GM23338 (cell line): Measurements from ENCODE around the gene PROKR2. TPM values are rescaled to one million over a fixed set of nuclear protein-coding genes. Genes with fewer than 3 reads are reported as not detected.

ENCODE experiments used
- ATAC-seq: fragments of 200-7000 bp; cut with Tn5 transposase; 3 replicates; pipeline ENCODE4 v1.9.1; 2020
- DNase-seq: peaks from one replicate; pipeline ENCODE4 v3.0.0-alpha.2; 2015; ENCODE audit warnings: low spot score
- H2AFZ ChIP-seq: fragments of 200-600 bp; sonication (generic); 2 replicates; pipeline ENCODE4 v1.8.0; 2016; ENCODE audit warnings: antibody characterized with exemption, mild to moderate bottlenecking, moderate library complexity
- H3F3A ChIP-seq: fragments of 200-600 bp; sonication (generic); replicated peaks from 2 replicates; pipeline ENCODE4 v1.8.0; 2017; ENCODE audit warnings: antibody characterized with exemption, mixed run types, low read depth
- H3K27ac ChIP-seq: fragments of 200-600 bp; sonication (generic); 2 replicates; pipeline ENCODE4 v1.6.1; 2016; ENCODE audit warnings: low read depth
- H3K27me3 ChIP-seq: fragments of 200-600 bp; sonication (generic); 2 replicates; pipeline ENCODE4 v1.8.0; 2016; ENCODE audit warnings: mild to moderate bottlenecking, mixed run types, moderate library complexity; ENCODE audit not compliant: insufficient read depth
- H3K36me3 ChIP-seq: fragments of 200-600 bp; sonication (generic); 2 replicates; pipeline ENCODE4 v1.8.0; 2016; ENCODE audit warnings: mild to moderate bottlenecking; ENCODE audit not compliant: insufficient read depth
- H3K4me1 ChIP-seq: fragments of 200-600 bp; sonication (generic); 2 replicates; pipeline ENCODE4 v1.8.0; 2016; ENCODE audit warnings: mild to moderate bottlenecking, moderate library complexity; ENCODE audit not compliant: insufficient read depth
- H3K4me2 ChIP-seq: fragments of 200-600 bp; sonication (generic); 2 replicates; pipeline ENCODE4 v1.7.1; 2017; ENCODE audit warnings: mixed run types
- H3K4me3 ChIP-seq: fragments of 200-600 bp; sonication (generic); 2 replicates; pipeline ENCODE4 v1.6.1; 2016; ENCODE audit warnings: mixed run types
- H3K79me2 ChIP-seq: fragments of 200-600 bp; sonication (generic); replicated peaks from 2 replicates; pipeline ENCODE4 v1.8.0; 2017; ENCODE audit warnings: mild to moderate bottlenecking; ENCODE audit not compliant: insufficient read depth
- H3K9me2 ChIP-seq: fragments of 200-600 bp; sonication (generic); 2 replicates; pipeline ENCODE4 v1.8.0; 2017; ENCODE audit not compliant: insufficient read depth
- H4K20me1 ChIP-seq: fragments of 200-600 bp; sonication (generic); replicated peaks from 2 replicates; pipeline ENCODE4 v1.8.0; 2017; ENCODE audit warnings: mild to moderate bottlenecking; ENCODE audit not compliant: insufficient read depth
- H3K27ac Mint-ChIP-seq: 2 replicates; pipeline ENCODE4 v1.8.0; 2020; ENCODE audit warnings: inconsistent platforms, mild to moderate bottlenecking, moderate library complexity, mixed read lengths
- H3K27me3 Mint-ChIP-seq: 3 replicates; pipeline ENCODE4 v1.8.0; 2022; ENCODE audit warnings: low read depth, mild to moderate bottlenecking, moderate library complexity, mixed read lengths, inconsistent platforms; ENCODE audit not compliant: insufficient read depth, poor library complexity
- H3K36me3 Mint-ChIP-seq: 3 replicates; pipeline ENCODE4 v1.8.0; 2021; ENCODE audit warnings: low read depth, mild to moderate bottlenecking, inconsistent platforms, moderate library complexity, mixed read lengths
- H3K4me1 Mint-ChIP-seq: 3 replicates; pipeline ENCODE4 v1.8.0; 2020; ENCODE audit warnings: mild to moderate bottlenecking, inconsistent platforms, mixed read lengths
- H3K4me3 Mint-ChIP-seq: 3 replicates; pipeline ENCODE4 v1.8.0; 2021; ENCODE audit warnings: moderate library complexity, mild to moderate bottlenecking, inconsistent platforms, mixed read lengths
- H3K9me3 Mint-ChIP-seq: 3 replicates; pipeline ENCODE4 v1.8.0; 2020; ENCODE audit warnings: moderate library complexity, mild to moderate bottlenecking, inconsistent platforms, mixed read lengths
- CREB1 ChIP-seq: fragments of 250-450 bp; sonication (Bioruptor Pico); IDR thresholded peaks from 2 replicates; pipeline ENCODE4 v1.5.0; 2020; ENCODE audit warnings: low read depth, mild to moderate bottlenecking, moderate library complexity
- EZH2 ChIP-seq: fragments of 200-600 bp; sonication (generic); IDR thresholded peaks from one replicate; pipeline ENCODE4 v1.8.0; 2017; ENCODE audit warnings: antibody characterized with exemption, mild to moderate bottlenecking, low read depth; ENCODE audit not compliant: unreplicated experiment
- EZH2phosphoT487 ChIP-seq: fragments of 200-600 bp; sonication (generic); IDR thresholded peaks from one replicate; pipeline ENCODE4 v1.8.1; 2018; ENCODE audit warnings: antibody characterized with exemption; ENCODE audit not compliant: unreplicated experiment
- JUNB ChIP-seq: IDR thresholded peaks from one replicate; pipeline ENCODE4 v1.6.1; 2016; ENCODE audit warnings: antibody characterized with exemption; ENCODE audit not compliant: unreplicated experiment
- POLR2AphosphoS5 ChIP-seq: IDR thresholded peaks from 2 replicates; pipeline ENCODE4 v1.6.1; 2016; ENCODE audit warnings: antibody characterized with exemption, low read depth
- STAT1 ChIP-seq: IDR thresholded peaks from one replicate; pipeline ENCODE4 v1.6.1; 2016; ENCODE audit warnings: antibody characterized with exemption; ENCODE audit not compliant: unreplicated experiment
- ZNF114 ChIP-seq: fragments of 250-450 bp; sonication (Bioruptor Pico); IDR thresholded peaks from 2 replicates; pipeline ENCODE4 v1.5.0; 2020; ENCODE audit warnings: mild to moderate bottlenecking, moderate library complexity
- ZNF331 ChIP-seq: fragments of 250-450 bp; sonication (Bioruptor Pico); IDR thresholded peaks from 2 replicates; pipeline ENCODE4 v1.5.0; 2020; ENCODE audit warnings: low read depth, mild to moderate bottlenecking, moderate library complexity
- polyA plus RNA-seq: library from polyadenylated mRNA; unstranded; fragments of >200 nt; fragmentation: Nextera tagmentation; extraction: Ambion mirVana; gene quantifications from 2 replicates; pipeline ENCODE4 v1.2.1, GENCODE V29; 2016
- total RNA-seq: library from RNA; depleted of rRNA; stranded (reverse); fragments of >200 nt; shearing (Covaris generic); gene quantifications from 2 replicates; pipeline ENCODE4 v1.2.3, GENCODE V29; 2014
- TF ChIP-seq, protein P1 (sequence below), 2 experiments: fragments of 200-600 bp in 1 of 2; sonication (generic) in 1 of 2; conservative IDR thresholded peaks; 2 replicates each; pipeline versions ENCODE4 v1.5.1 to v1.6.1; 2016 to 2017; ENCODE audit warnings: antibody characterized with exemption in 2 of 2, low read depth in 2 of 2, mild to moderate bottlenecking in 2 of 2, moderate library complexity in 1 of 2
- TF ChIP-seq, protein P2 (sequence below): fragments of 250-450 bp; sonication (Bioruptor Pico); IDR thresholded peaks from 2 replicates; pipeline ENCODE4 v1.5.0; 2020; ENCODE audit warnings: mild to moderate bottlenecking, moderate library complexity

PROKR2 gene
- total and polyA plus RNA-seq, 2 experiments from 2014 or later = 1.9 to 5.9 TPM

DNA sequence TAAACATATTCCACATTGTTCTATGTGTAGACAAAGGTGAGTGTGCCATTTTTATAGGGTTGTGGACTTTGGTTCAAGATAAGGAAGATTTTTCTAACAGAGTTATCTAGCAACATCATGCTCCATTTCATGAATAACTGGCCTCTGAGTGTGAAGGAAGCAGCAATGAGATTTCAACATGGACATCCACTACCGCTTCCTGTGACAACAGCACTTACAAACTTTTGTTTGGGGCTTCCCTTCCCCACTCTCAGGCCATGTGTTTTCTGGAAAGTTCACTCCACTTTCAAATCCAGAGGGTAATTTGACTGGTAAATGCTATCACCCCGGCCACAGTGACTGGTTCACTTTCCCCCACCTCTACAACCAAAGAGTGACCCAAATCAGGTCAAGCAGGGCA, 38.1 kb upstream of the PROKR2 start:
- H3K27ac Mint-ChIP-seq = no peak overlapping the region
- TF ChIP-seq POLR2AphosphoS5 (no peak), STAT1 (no peak)
- H3K27me3 Mint-ChIP-seq = no peaks in the 10 kb centered on the region
- Histone ChIP-seq H3K36me3 (no peaks in the 10 kb centered on the region), H2AFZ (no peak overlapping the region), H3K27ac (no peak overlapping the region), H3K4me2 (no peak overlapping the region), H3K9me2 (0 out of 2 replicates have a peak, but pooled peaks cover 3% of the 10 kb centered on the region), H3K4me3 (no peak overlapping the region), H3K4me1 (no peaks in the 10 kb centered on the region), H4K20me1 (no peaks in the 10 kb centered on the region), H3F3A (no peaks in the 10 kb centered on the region), H3K27me3 (no peaks in the 10 kb centered on the region), H3K79me2 (no peaks in the 10 kb centered on the region)
- ATAC-seq (no peak), DNase-seq (no peak)
- H3K36me3 Mint-ChIP-seq = peaks cover 6% of the 10 kb centered on the region; the same call in 1 of the 3 replicates
- H3K9me3 Mint-ChIP-seq = peaks cover 10% of the 10 kb centered on the region; the same call in 2 of the 3 replicates
- H3K4me3 Mint-ChIP-seq = no peak overlapping the region
- H3K4me1 Mint-ChIP-seq = no peaks in the 10 kb centered on the region

DNA sequence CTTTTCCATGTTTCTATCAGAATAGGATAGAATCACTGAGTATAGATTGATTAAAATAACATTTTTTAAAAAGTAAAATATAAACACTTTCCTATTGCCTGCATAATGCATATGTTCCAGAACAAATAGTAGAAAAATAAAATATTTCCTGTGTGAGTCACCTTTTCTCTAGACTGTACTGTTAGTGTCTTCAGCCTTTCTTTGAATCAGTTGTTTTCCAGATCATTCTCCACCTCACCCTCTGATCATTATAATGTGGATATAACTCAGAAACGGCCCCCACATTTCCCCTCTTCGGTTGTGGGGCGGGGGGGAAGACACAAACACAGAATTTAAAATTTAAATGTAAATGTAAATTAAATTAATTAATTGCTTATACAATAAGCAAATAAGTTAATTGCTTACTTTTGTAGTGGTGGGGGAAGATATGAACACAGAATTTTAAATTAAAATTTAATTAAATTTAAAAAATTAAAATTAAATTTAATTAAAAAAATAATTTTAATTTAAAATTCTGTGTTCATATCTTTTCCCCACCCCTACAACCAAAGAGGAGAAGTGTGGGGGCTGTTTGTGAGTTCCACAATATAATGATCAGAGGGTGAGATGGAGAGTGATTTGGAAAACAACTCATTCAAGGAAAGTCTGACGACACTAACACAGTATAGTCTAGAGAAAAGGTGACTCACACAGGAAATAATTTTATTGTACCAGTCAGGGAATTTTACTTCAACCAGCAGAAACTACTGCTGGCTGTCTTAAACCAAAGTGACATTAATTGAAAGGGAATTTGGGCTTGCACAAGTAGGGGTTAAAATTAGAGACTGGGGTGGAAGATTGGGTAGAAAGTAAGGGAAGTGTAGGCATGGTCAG, 37.1 kb upstream of the PROKR2 start:
- Mint-ChIP-seq H3K36me3 (peaks cover 3% of the 10 kb centered on the region; the same call in 1 of the 3 replicates), H3K4me1 (no peaks in the 10 kb centered on the region; the same call in 2 of the 3 replicates), H3K9me3 (peaks cover 6% of the 10 kb centered on the region; the same call in 2 of the 3 replicates), H3K27me3 (peaks cover 1% of the 10 kb centered on the region), H3K4me3 (no peak overlapping the region), H3K27ac (no peak overlapping the region)
- H3K4me1 ChIP-seq = no peaks in the 10 kb centered on the region
- H3F3A ChIP-seq = no peaks in the 10 kb centered on the region
- no peak overlapping the region; the same call in 1 of the 2 replicates for H2AFZ ChIP-seq
- no peak overlapping the region for H3K4me3 ChIP-seq
- 0 out of 2 replicates have a peak, but pooled peaks cover 3% of the 10 kb centered on the region for H3K9me2 ChIP-seq
- H3K79me2 ChIP-seq = no peaks in the 10 kb centered on the region
- H3K36me3 ChIP-seq = no peaks in the 10 kb centered on the region
- H3K27me3 ChIP-seq = no peaks in the 10 kb centered on the region
- no peak overlapping the region for H3K27ac ChIP-seq
- H4K20me1 ChIP-seq = no peaks in the 10 kb centered on the region
- H3K4me2 ChIP-seq = no peak overlapping the region
- DNase-seq = no peak
- no peak for ATAC-seq
- TF ChIP-seq CREB1 (CRISPR knock-in tag) (no peak), POLR2AphosphoS5 (no peak), JUNB (no peak), STAT1 (no peak), ZNF331 (CRISPR knock-in tag) (no peak), EZH2phosphoT487 (no peak), EZH2 (no peak), ZNF114 (no peak)
- TF ChIP-seq, protein P1, sequence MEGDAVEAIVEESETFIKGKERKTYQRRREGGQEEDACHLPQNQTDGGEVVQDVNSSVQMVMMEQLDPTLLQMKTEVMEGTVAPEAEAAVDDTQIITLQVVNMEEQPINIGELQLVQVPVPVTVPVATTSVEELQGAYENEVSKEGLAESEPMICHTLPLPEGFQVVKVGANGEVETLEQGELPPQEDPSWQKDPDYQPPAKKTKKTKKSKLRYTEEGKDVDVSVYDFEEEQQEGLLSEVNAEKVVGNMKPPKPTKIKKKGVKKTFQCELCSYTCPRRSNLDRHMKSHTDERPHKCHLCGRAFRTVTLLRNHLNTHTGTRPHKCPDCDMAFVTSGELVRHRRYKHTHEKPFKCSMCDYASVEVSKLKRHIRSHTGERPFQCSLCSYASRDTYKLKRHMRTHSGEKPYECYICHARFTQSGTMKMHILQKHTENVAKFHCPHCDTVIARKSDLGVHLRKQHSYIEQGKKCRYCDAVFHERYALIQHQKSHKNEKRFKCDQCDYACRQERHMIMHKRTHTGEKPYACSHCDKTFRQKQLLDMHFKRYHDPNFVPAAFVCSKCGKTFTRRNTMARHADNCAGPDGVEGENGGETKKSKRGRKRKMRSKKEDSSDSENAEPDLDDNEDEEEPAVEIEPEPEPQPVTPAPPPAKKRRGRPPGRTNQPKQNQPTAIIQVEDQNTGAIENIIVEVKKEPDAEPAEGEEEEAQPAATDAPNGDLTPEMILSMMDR (conservative IDR thresholded peaks at IDR 0.05; ENCODE audit: low read depth in 2 of 2) = no peak
- TF ChIP-seq, protein P2, sequence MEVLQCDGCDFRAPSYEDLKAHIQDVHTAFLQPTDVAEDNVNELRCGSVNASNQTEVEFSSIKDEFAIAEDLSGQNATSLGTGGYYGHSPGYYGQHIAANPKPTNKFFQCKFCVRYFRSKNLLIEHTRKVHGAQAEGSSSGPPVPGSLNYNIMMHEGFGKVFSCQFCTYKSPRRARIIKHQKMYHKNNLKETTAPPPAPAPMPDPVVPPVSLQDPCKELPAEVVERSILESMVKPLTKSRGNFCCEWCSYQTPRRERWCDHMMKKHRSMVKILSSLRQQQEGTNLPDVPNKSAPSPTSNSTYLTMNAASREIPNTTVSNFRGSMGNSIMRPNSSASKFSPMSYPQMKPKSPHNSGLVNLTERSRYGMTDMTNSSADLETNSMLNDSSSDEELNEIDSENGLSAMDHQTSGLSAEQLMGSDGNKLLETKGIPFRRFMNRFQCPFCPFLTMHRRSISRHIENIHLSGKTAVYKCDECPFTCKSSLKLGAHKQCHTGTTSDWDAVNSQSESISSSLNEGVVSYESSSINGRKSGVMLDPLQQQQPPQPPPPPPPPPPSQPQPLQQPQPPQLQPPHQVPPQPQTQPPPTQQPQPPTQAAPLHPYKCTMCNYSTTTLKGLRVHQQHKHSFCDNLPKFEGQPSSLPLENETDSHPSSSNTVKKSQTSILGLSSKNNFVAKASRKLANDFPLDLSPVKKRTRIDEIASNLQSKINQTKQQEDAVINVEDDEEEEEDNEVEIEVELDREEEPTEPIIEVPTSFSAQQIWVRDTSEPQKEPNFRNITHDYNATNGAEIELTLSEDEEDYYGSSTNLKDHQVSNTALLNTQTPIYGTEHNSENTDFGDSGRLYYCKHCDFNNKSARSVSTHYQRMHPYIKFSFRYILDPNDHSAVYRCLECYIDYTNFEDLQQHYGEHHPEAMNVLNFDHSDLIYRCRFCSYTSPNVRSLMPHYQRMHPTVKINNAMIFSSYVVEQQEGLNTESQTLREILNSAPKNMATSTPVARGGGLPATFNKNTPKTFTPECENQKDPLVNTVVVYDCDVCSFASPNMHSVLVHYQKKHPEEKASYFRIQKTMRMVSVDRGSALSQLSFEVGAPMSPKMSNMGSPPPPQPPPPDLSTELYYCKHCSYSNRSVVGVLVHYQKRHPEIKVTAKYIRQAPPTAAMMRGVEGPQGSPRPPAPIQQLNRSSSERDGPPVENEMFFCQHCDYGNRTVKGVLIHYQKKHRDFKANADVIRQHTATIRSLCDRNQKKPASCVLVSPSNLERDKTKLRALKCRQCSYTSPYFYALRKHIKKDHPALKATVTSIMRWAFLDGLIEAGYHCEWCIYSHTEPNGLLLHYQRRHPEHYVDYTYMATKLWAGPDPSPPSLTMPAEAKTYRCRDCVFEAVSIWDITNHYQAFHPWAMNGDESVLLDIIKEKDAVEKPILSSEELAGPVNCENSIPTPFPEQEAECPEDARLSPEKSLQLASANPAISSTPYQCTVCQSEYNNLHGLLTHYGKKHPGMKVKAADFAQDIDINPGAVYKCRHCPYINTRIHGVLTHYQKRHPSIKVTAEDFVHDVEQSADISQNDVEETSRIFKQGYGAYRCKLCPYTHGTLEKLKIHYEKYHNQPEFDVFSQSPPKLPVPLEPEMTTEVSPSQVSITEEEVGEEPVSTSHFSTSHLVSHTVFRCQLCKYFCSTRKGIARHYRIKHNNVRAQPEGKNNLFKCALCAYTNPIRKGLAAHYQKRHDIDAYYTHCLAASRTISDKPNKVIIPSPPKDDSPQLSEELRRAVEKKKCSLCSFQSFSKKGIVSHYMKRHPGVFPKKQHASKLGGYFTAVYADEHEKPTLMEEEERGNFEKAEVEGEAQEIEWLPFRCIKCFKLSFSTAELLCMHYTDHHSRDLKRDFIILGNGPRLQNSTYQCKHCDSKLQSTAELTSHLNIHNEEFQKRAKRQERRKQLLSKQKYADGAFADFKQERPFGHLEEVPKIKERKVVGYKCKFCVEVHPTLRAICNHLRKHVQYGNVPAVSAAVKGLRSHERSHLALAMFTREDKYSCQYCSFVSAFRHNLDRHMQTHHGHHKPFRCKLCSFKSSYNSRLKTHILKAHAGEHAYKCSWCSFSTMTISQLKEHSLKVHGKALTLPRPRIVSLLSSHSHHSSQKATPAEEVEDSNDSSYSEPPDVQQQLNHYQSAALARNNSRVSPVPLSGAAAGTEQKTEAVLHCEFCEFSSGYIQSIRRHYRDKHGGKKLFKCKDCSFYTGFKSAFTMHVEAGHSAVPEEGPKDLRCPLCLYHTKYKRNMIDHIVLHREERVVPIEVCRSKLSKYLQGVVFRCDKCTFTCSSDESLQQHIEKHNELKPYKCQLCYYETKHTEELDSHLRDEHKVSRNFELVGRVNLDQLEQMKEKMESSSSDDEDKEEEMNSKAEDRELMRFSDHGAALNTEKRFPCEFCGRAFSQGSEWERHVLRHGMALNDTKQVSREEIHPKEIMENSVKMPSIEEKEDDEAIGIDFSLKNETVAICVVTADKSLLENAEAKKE = no peak
